Measurements from ENCODE around the gene IKZF1. TPM values are rescaled to one million over a fixed set of nuclear protein-coding genes. Genes with fewer than 3 reads are reported as not detected.

The IKZF1 gene
- total RNA-seq, 1 donor from 2014 or later: 0.86 TPM

DNA sequence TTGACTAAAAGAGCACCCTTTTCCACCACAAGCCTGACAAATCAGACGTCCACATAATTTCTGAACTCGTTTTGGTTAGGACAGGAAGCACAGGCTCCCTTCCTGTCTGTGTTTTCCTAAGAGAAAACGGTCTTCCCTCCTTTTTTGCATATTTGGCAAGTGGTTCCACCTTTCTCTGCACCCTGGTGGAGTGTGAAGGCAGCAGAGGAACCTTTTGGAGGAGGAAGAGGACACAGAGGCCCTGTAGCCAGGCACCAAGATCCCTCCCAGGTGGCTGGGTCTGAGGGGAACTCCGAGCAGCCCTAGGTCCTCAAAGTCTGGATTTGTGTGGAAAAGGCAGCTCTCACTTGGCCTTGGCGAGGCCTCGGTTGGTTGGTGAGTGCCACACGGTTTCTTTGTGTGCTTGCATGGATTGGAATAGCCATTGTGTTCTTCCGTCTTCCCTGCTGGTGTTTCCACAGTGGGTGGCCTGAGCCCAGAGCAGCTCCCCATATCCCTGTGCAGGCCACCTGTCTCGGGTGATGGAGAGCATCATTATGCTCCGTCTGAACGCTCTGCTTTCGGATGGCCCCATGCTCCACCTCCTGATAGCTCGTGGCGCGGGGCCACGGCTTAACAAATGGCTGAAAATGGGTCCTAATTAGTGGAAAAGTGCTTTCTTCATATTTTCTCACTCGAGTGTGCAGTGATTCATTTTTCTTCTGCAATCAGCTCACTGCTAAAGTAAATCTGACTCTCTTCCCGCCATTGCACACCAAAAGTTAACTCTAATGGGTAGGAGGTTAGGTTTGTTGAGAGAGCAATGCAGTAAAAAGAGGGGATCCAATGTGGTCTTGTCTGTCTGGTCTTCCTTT, 4.2 kb downstream of the IKZF1 start:
- FAIRE-seq: no peak
- Histone ChIP-seq H3K27ac (ENCODE audit: low read depth, low read length) (no peak overlapping the region), H3K36me3 (ENCODE audit: insufficient read depth, low read length) (no peaks in the 10 kb centered on the region), H3K9ac (ENCODE audit: low read length) (no peak overlapping the region), H3K4me2 (ENCODE audit: low read length) (no peak overlapping the region), H3K4me3 (ENCODE audit: insufficient read depth, low read depth, low read length) (no peak overlapping the region), H3K27me3 (ENCODE audit: insufficient read depth, low read length) (peaks cover 23% of the 10 kb centered on the region), H3K4me1 (ENCODE audit: insufficient read depth, low read length) (no peaks in the 10 kb centered on the region), H2AFZ (ENCODE audit: low read depth, low read length) (no peak overlapping the region), H3K9me3 (ENCODE audit: insufficient read depth, low read depth, low read length) (no peaks in the 10 kb centered on the region), H3K79me2 (ENCODE audit: insufficient read depth, low read length) (no peaks in the 10 kb centered on the region), H4K20me1 (ENCODE audit: insufficient read depth, low read length) (no peaks in the 10 kb centered on the region)
- H3K27me3 Mint-ChIP-seq (ENCODE audit: low read depth, unreplicated experiment): peaks cover 24% of the 10 kb centered on the region
- no peak for DNase-seq (ENCODE audit: low read depth)
- peaks cover 3% of the 10 kb centered on the region for H3K36me3 Mint-ChIP-seq (ENCODE audit: low read depth, unreplicated experiment)
- H3K4me1 Mint-ChIP-seq (ENCODE audit: low read depth, unreplicated experiment): peaks cover 4% of the 10 kb centered on the region
- no peak overlapping the region for H3K4me3 Mint-ChIP-seq (ENCODE audit: unreplicated experiment)
- H3K9me3 Mint-ChIP-seq (ENCODE audit: unreplicated experiment): peaks cover 1% of the 10 kb centered on the region
- TF ChIP-seq, protein P1, sequence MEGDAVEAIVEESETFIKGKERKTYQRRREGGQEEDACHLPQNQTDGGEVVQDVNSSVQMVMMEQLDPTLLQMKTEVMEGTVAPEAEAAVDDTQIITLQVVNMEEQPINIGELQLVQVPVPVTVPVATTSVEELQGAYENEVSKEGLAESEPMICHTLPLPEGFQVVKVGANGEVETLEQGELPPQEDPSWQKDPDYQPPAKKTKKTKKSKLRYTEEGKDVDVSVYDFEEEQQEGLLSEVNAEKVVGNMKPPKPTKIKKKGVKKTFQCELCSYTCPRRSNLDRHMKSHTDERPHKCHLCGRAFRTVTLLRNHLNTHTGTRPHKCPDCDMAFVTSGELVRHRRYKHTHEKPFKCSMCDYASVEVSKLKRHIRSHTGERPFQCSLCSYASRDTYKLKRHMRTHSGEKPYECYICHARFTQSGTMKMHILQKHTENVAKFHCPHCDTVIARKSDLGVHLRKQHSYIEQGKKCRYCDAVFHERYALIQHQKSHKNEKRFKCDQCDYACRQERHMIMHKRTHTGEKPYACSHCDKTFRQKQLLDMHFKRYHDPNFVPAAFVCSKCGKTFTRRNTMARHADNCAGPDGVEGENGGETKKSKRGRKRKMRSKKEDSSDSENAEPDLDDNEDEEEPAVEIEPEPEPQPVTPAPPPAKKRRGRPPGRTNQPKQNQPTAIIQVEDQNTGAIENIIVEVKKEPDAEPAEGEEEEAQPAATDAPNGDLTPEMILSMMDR (IDR thresholded peaks at IDR 0.05; ENCODE audit: insufficient read depth, low read depth, low read length): no peak
- TF ChIP-seq EZH2 (IDR thresholded peaks at IDR 0.05; ENCODE audit: insufficient read depth, low read length): no peak
- no peak overlapping the region for H3K27ac Mint-ChIP-seq (ENCODE audit: unreplicated experiment)

DNA sequence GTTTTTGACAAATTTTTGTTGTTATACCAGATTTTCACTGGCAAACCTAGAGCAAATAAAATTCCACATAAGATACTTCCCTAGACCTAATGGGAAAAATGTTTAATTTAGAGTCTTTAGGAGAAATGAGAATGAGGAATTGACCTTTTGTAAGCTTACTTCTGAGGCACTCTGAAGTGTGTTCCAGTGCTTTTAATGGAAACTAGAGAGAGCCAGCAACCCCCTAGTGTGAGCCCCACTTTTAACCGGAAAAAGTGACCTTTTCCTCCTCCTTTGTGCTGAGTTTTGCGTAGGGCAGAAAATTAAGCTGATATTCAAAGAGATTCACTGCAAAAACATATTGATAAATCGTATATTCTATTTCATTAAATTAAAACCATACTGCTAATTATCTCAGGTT, 5.2 kb downstream of the IKZF1 start:
- Mint-ChIP-seq H3K9me3 (ENCODE audit: unreplicated experiment) (peaks cover 2% of the 10 kb centered on the region), H3K27me3 (ENCODE audit: low read depth, unreplicated experiment) (peaks cover 30% of the 10 kb centered on the region), H3K27ac (ENCODE audit: unreplicated experiment) (no peak overlapping the region), H3K4me3 (ENCODE audit: unreplicated experiment) (no peak overlapping the region), H3K4me1 (ENCODE audit: low read depth, unreplicated experiment) (peaks cover 4% of the 10 kb centered on the region), H3K36me3 (ENCODE audit: low read depth, unreplicated experiment) (peaks cover 3% of the 10 kb centered on the region)
- H3K4me1 ChIP-seq (ENCODE audit: insufficient read depth, low read length): no peaks in the 10 kb centered on the region
- H3K4me3 ChIP-seq (ENCODE audit: insufficient read depth, low read depth, low read length): no peak overlapping the region
- DNase-seq (ENCODE audit: low read depth) (no peak), FAIRE-seq (no peak)
- no peak overlapping the region for H3K27ac ChIP-seq (ENCODE audit: low read depth, low read length)
- H3K79me2 ChIP-seq (ENCODE audit: insufficient read depth, low read length): no peaks in the 10 kb centered on the region
- peaks cover 20% of the 10 kb centered on the region for H3K27me3 ChIP-seq (ENCODE audit: insufficient read depth, low read length)
- no peaks in the 10 kb centered on the region for H3K36me3 ChIP-seq (ENCODE audit: insufficient read depth, low read length)
- no peak overlapping the region for H2AFZ ChIP-seq (ENCODE audit: low read depth, low read length)
- TF ChIP-seq EZH2 (IDR thresholded peaks at IDR 0.05; ENCODE audit: insufficient read depth, low read length): no peak
- TF ChIP-seq, protein P1 (IDR thresholded peaks at IDR 0.05; ENCODE audit: insufficient read depth, low read depth, low read length): no peak
- H3K4me2 ChIP-seq (ENCODE audit: low read length): no peak overlapping the region
- no peaks in the 10 kb centered on the region for H3K9me3 ChIP-seq (ENCODE audit: insufficient read depth, low read depth, low read length)
- H4K20me1 ChIP-seq (ENCODE audit: insufficient read depth, low read length): no peaks in the 10 kb centered on the region
- no peak overlapping the region for H3K9ac ChIP-seq (ENCODE audit: low read length)

DNA sequence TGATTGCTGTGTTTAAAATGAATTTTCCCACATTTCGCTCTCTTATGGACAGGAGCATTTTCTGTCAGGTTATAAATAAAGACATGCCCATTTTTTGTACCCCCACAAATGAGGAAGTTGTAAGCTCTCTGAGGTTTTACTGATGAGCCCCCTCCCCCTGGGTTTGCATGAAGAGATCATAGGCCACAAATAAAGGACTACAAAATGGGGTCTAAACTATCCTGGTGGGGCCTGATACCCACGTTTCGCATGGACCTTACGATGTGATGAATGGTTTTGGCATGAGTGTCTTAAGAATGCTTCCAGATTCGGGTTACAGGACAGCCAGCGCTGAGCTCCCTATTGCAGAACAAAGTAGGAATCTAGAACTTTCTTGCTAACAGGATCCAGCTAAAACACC, 5.8 kb downstream of the IKZF1 start:
- Mint-ChIP-seq H3K4me1 (ENCODE audit: low read depth, unreplicated experiment) (peaks cover 6% of the 10 kb centered on the region), H3K27me3 (ENCODE audit: low read depth, unreplicated experiment) (peaks cover 25% of the 10 kb centered on the region), H3K27ac (ENCODE audit: unreplicated experiment) (no peak overlapping the region), H3K9me3 (ENCODE audit: unreplicated experiment) (peaks cover 2% of the 10 kb centered on the region), H3K36me3 (ENCODE audit: low read depth, unreplicated experiment) (peaks cover 3% of the 10 kb centered on the region), H3K4me3 (ENCODE audit: unreplicated experiment) (no peak overlapping the region)
- H3K9me3 ChIP-seq (ENCODE audit: insufficient read depth, low read depth, low read length): no peaks in the 10 kb centered on the region
- TF ChIP-seq, protein P1 (IDR thresholded peaks at IDR 0.05; ENCODE audit: insufficient read depth, low read depth, low read length): no peak
- no peak for TF ChIP-seq EZH2 (IDR thresholded peaks at IDR 0.05; ENCODE audit: insufficient read depth, low read length)
- no peak for FAIRE-seq
- H3K79me2 ChIP-seq (ENCODE audit: insufficient read depth, low read length): no peaks in the 10 kb centered on the region
- no peak overlapping the region for H3K27ac ChIP-seq (ENCODE audit: low read depth, low read length)
- H3K27me3 ChIP-seq (ENCODE audit: insufficient read depth, low read length): peaks cover 14% of the 10 kb centered on the region
- H2AFZ ChIP-seq (ENCODE audit: low read depth, low read length): no peak overlapping the region
- H3K4me1 ChIP-seq (ENCODE audit: insufficient read depth, low read length): no peaks in the 10 kb centered on the region
- H4K20me1 ChIP-seq (ENCODE audit: insufficient read depth, low read length): no peaks in the 10 kb centered on the region
- no peaks in the 10 kb centered on the region for H3K36me3 ChIP-seq (ENCODE audit: insufficient read depth, low read length)
- no peak overlapping the region for H3K4me2 ChIP-seq (ENCODE audit: low read length)
- no peak for DNase-seq (ENCODE audit: low read depth)
- H3K9ac ChIP-seq (ENCODE audit: low read length): no peak overlapping the region
- H3K4me3 ChIP-seq (ENCODE audit: insufficient read depth, low read depth, low read length): no peak overlapping the region
